ENCODE measurements around the gene VEZF1. TPM values are rescaled to one million over a fixed set of nuclear protein-coding genes. Genes with fewer than 3 reads are reported as not detected.

Gene VEZF1
- total and polyA plus RNA-seq, 2 of the 4 experiments (the other 2 are of a cell fraction), result 21.1 to 42.1 TPM

GRCh38 chr17:57957886-57958285 is 30.2 kb downstream of the VEZF1 start:
- POLR2A ChIA-PET (ENCODE audit: unreplicated experiment), result no interaction called here
- intact Hi-C loops (cut with micrococcal nuclease), result no loop called here

More at GRCh38 chr17:57957886-57958285, 30.2 kb downstream of the VEZF1 start:
- H2BK15ac ChIP-seq (ENCODE audit: low read depth, low read length), result no peak overlapping the region
- no peak overlapping the region for H4K8ac ChIP-seq (ENCODE audit: low read depth in 2 of 2, low read length in 2 of 2)
- peak overlapping the region; percentile 16; the same call in 1 of the 2 replicates for H3K23ac ChIP-seq (ENCODE audit: low read depth, low read length)
- H2AK5ac ChIP-seq (ENCODE audit: low read depth, low read length), result no peak overlapping the region
- no peak overlapping the region for H2BK120ac ChIP-seq (ENCODE audit: low read depth, low read length)
- no peak overlapping the region for H2BK5ac ChIP-seq (ENCODE audit: low read depth, low read length, poor library complexity, severe bottlenecking)
- no peak overlapping the region for H4K91ac ChIP-seq (ENCODE audit: insufficient read depth, low read depth, low read length)
- no TSS peak for BruUV-seq (replicated peaks)
- no peaks in the 10 kb centered on the region for H3K27me3 ChIP-seq (ENCODE audit: control insufficient read depth, insufficient read depth, low read length)
- peaks cover 12 to 26% of the 10 kb centered on the region in 2 experiments for H3K79me1 ChIP-seq (ENCODE audit: low read depth in 1 of 2, low read length in 2 of 2)
- H3K14ac ChIP-seq (replicated peaks; ENCODE audit: low read depth, low read length), result no peak overlapping the region
- H4K20me1 ChIP-seq (ENCODE audit: insufficient read depth, low read length), result no peaks in the 10 kb centered on the region
- H3K4me3 ChIP-seq (ENCODE audit: insufficient read depth, low read depth, low read length), result no peak overlapping the region
- no peaks in the 10 kb centered on the region for H3K9me3 ChIP-seq (ENCODE audit: control insufficient read depth, insufficient read depth, low read length)
- H3K27ac ChIP-seq (ENCODE audit: insufficient read depth, low read length), result no peak overlapping the region
- no CpG with 5 or more reads among the region's 3 CpGs for WGBS, 2 experiments (ENCODE audit: extremely low coverage in 2 of 2, insufficient read length in 1 of 2)
- no peak overlapping the region for H3K56ac ChIP-seq (ENCODE audit: extremely low read depth, insufficient read depth, low read length)
- ATAC-seq (ENCODE audit: low read depth) (no peak), DNase-seq (no peak)
- H3K9me1 ChIP-seq (ENCODE audit: insufficient read depth, low read length), result peaks cover 11% of the 10 kb centered on the region
- H3K4ac ChIP-seq (ENCODE audit: low read depth, low read length), result no peak overlapping the region
- H3K9ac ChIP-seq (ENCODE audit: low read depth, low read length), result no peak overlapping the region
- H3K18ac ChIP-seq (ENCODE audit: low read depth, low read length), result no peak overlapping the region
- dilution Hi-C loops (cut with HindIII; ENCODE audit: low sequenced_read_pairs, unreplicated experiment), result no loop called here
- no peak overlapping the region for H3K4me2 ChIP-seq (ENCODE audit: low read depth, low read length)
- H2BK20ac ChIP-seq (ENCODE audit: low read depth, low read length), result no peak overlapping the region
- H3K4me1 ChIP-seq (ENCODE audit: control insufficient read depth, insufficient read depth, low read length), result peaks cover 17% of the 10 kb centered on the region
- H4K5ac ChIP-seq (ENCODE audit: low read depth, low read length), result no peak overlapping the region
- TF ChIP-seq CHD1 (IDR thresholded peaks at IDR 0.05; ENCODE audit: low read depth, low read length) (no peak), RCOR1 (IDR thresholded peaks at IDR 0.05; ENCODE audit: insufficient replicate concordance, low read length) (no peak), RAD21 (IDR thresholded peaks at IDR 0.05; ENCODE audit: low read length) (no peak), MAFK (IDR thresholded peaks at IDR 0.05; ENCODE audit: low read depth, low read length) (no peak), CTCF (conservative IDR thresholded peaks at IDR 0.05; ENCODE audit: low read depth, low read length) (no peak), POLR2A (IDR thresholded peaks at IDR 0.05; ENCODE audit: low read depth, low read length) (no peak)
- H3K36me3 ChIP-seq (ENCODE audit: control insufficient read depth, insufficient read depth, low read length), result no peaks in the 10 kb centered on the region
- no peak overlapping the region for H2AK9ac ChIP-seq (replicated peaks; ENCODE audit: low read depth, low read length, poor library complexity)
- in situ Hi-C loops (cut with MboI; ENCODE audit: low sequenced_read_pairs), result no loop called here
- CTCF ChIA-PET, result no interaction called here
- H2AFZ ChIP-seq (replicated peaks; ENCODE audit: low read length, poor library complexity), result no peak overlapping the region
